ENCODE data around the gene RBM42. TPM values are rescaled to one million over a fixed set of nuclear protein-coding genes. Genes with fewer than 3 reads are reported as not detected.
"Not testable (repeated sequence)": the region's sequence is repeated elsewhere in the genome, so short reads cannot be mapped to it uniquely, and the experiment has no call there.

The RBM42 gene
- total RNA-seq, result 10 to 100 TPM; 61.1 to 61.3 TPM
- long read RNA-seq, donor 1, transcript RBM42-201 (10 exons, 1,680 nt), result major isoform, 22 of 64 reads
- long read RNA-seq, donor 1, partial matches to known transcripts, result 9 of 64 reads
- long read RNA-seq, donor 1, other reads (novel, unspliced or antisense), result 32 of 64 reads
- long read RNA-seq, donor 2, transcript RBM42-203 (9 exons, 1,609 nt), result minor isoform, 5 of 395 reads
- long read RNA-seq, donor 2, transcript RBM42-201 (10 exons, 1,680 nt), result major isoform, 163 of 395 reads
- long read RNA-seq, donor 2, partial matches to known transcripts, result 19 of 395 reads
- long read RNA-seq, donor 2, other reads (novel, unspliced or antisense), result 205 of 395 reads

- intact Hi-C loops (cut with DNase I), result no loop called here
- DNase-seq (ENCODE audit: low spot score), result peak; percentile 98
Measured at GRCh38 chr19:35628565-35629331, at the start of gene RBM42. RBM42 (plus strand) TSS chr19:35629036; CDS start chr19:35629154, 118 bp downstream.

GRCh38 chr19:35582760-35583159, 46.1 kb upstream of the RBM42 start:
- DNase-seq (ENCODE audit: low spot score), result no peak
- intact Hi-C loops (cut with DNase I), result no loop called here

- DNase-seq (ENCODE audit: low spot score), result no peak
Measured at GRCh38 chr19:35585848-35586247, 43.0 kb upstream of the RBM42 start, which contains the start of gene PMIS2. PMIS2 (plus strand) TSS chr19:35586173; CDS start chr19:35586260, 87 bp downstream.

GRCh38 chr19:35587321-35587720, 41.5 kb upstream of the RBM42 start:
- intact Hi-C loops (cut with DNase I), result no loop called here
- no peak for DNase-seq (ENCODE audit: low spot score)

More at GRCh38 chr19:35585848-35586247, 43.0 kb upstream of the RBM42 start, which contains the start of gene PMIS2:
- intact Hi-C loops (cut with DNase I), result no loop called here

- no peak for DNase-seq (ENCODE audit: low spot score)
- intact Hi-C loops (cut with DNase I), result no loop called here
Measured at GRCh38 chr19:35590875-35591274, 38.0 kb upstream of the RBM42 start.

GRCh38 chr19:35592226-35592625, 36.6 kb upstream of the RBM42 start:
- intact Hi-C loops (cut with DNase I), result no loop called here
- no peak for DNase-seq (ENCODE audit: low spot score)

- intact Hi-C loops (cut with DNase I); DNase-seq (ENCODE audit: low spot score): not testable (repeated sequence)
Measured at GRCh38 chr19:35595026-35595425, 33.8 kb upstream of the RBM42 start.

- DNase-seq (ENCODE audit: low spot score), result no peak
- intact Hi-C loops (cut with DNase I), result no loop called here
Measured at GRCh38 chr19:35595928-35596327, 32.9 kb upstream of the RBM42 start.

- intact Hi-C loops (cut with DNase I), result no loop called here
- no peak for DNase-seq (ENCODE audit: low spot score)
Measured at GRCh38 chr19:35596366-35596999, 32.4 kb upstream of the RBM42 start.

GRCh38 chr19:35601971-35602370, 26.9 kb upstream of the RBM42 start:
- intact Hi-C loops (cut with DNase I), result no loop called here
- no peak for DNase-seq (ENCODE audit: low spot score)

- DNase-seq (ENCODE audit: low spot score); intact Hi-C loops (cut with DNase I): not testable (repeated sequence)
Measured at GRCh38 chr19:35604436-35604835, 24.4 kb upstream of the RBM42 start.

- intact Hi-C loops (cut with DNase I); DNase-seq (ENCODE audit: low spot score): not testable (repeated sequence)
Measured at GRCh38 chr19:35607170-35607569, 21.7 kb upstream of the RBM42 start.

GRCh38 chr19:35607661-35608060, 21.2 kb upstream of the RBM42 start:
- DNase-seq (ENCODE audit: low spot score), result no peak
- intact Hi-C loops (cut with DNase I), result no loop called here

GRCh38 chr19:35608251-35608650, 20.6 kb upstream of the RBM42 start:
- DNase-seq (ENCODE audit: low spot score), result no peak
- intact Hi-C loops (cut with DNase I), result no loop called here

- DNase-seq (ENCODE audit: low spot score), result no peak
- intact Hi-C loops (cut with DNase I), result no loop called here
Measured at GRCh38 chr19:35609851-35610353, 18.9 kb upstream of the RBM42 start.

- DNase-seq (ENCODE audit: low spot score), result no peak
- intact Hi-C loops (cut with DNase I), result no loop called here
Measured at GRCh38 chr19:35612224-35612558, 16.6 kb upstream of the RBM42 start.

- DNase-seq (ENCODE audit: low spot score), result peak; percentile 98
- intact Hi-C loops (cut with DNase I), result no loop called here
Measured at GRCh38 chr19:35612559-35613321, 16.1 kb upstream of the RBM42 start, which contains the start of gene HAUS5. HAUS5 (plus strand) TSS chr19:35612735; CDS start chr19:35612795, 60 bp downstream.

- no peak for DNase-seq (ENCODE audit: low spot score)
- intact Hi-C loops (cut with DNase I), result no loop called here
Measured at GRCh38 chr19:35613574-35613973, 15.3 kb upstream of the RBM42 start.

- DNase-seq (ENCODE audit: low spot score), result no peak
- intact Hi-C loops (cut with DNase I), result no loop called here
Measured at GRCh38 chr19:35615036-35615435, 13.8 kb upstream of the RBM42 start.
